ENCODE data around the gene ABCC2.
"Not testable (repeated sequence)": the region's sequence is repeated elsewhere in the genome, so short reads cannot be mapped to it uniquely, and the experiment has no call there.

The ABCC2 gene

DNA sequence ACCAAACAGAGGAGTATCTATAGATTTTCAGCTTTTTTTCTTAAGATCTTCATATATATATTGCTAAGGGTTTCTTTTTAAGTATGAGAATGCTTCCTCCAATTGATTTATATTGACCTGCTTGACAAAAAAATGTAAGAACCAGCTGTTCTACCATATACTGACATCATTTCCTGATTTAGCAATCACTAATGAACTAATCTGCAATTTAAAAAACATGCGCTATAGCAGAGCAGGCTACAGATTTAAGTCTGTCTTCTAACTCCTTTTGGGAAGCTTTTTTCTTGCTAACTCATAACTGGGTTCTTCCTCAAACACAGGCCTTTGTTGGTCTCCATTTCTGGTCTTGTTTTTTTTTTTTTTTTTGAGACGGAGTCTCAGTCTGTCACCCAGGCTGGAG is 33.2 kb downstream of the ABCC2 start:
- no peak for TF ChIP-seq CTCF (IDR thresholded peaks at IDR 0.05; ENCODE audit: borderline replicate concordance, insufficient read depth, low read depth, low read length)

GRCh38 chr10:99827936-99828335 is 45.5 kb downstream of the ABCC2 start:
- no peak for TF ChIP-seq CTCF (IDR thresholded peaks at IDR 0.05; ENCODE audit: borderline replicate concordance, insufficient read depth, low read depth, low read length)
- no peak overlapping the region for H3K4me3 ChIP-seq (ENCODE audit: low read depth, low read length)

More for the DNA sequence above, 33.2 kb downstream of the ABCC2 start:
- H3K4me3 ChIP-seq (ENCODE audit: low read depth, low read length), result no peak overlapping the region

DNA sequence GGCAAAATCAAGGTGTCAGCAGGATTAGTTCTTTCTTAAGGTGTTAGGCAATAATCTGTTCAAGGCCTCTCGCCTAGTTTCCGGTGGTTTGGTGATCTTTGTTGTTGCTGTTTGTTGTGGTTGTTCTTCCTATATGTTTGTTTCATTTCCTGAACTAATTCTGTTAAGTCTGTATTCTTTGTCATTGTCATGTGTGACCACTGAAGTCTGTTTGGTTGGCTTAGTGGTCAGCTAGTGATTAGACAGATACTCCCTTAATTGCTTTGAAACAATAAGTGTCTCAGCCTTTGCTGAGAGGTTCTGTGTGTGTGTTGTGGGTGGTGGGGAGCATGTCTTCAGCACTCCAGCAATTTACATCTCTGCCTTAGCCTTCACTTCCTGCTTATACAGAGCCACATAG is 46.0 kb downstream of the ABCC2 start:
- TF ChIP-seq CTCF (IDR thresholded peaks at IDR 0.05; ENCODE audit: borderline replicate concordance, insufficient read depth, low read depth, low read length), result no peak
- no peak overlapping the region for H3K4me3 ChIP-seq (ENCODE audit: low read depth, low read length)

DNA sequence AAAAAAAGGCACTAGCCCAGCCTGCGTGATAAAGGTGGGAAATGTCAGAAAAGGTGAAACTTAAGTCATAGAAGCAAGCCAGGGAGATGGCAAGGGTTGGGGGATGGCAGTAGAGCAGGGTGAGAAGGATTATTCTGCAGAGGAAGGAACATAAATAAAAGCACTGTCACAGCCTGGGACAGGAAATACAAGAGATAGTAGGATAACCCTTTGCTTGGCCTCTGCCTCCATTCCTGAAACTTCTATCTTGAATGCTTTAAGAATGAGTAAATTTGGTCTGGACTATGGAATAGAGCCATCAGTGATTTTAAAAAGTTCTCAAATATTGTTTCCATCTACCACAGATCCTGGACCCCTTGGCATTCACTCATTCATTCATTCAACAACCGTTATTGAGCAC is 50.0 kb downstream of the ABCC2 start:
- H3K4me3 ChIP-seq (ENCODE audit: low read depth, low read length), result no peak overlapping the region
- no peak for TF ChIP-seq CTCF (IDR thresholded peaks at IDR 0.05; ENCODE audit: borderline replicate concordance, insufficient read depth, low read depth, low read length)

GRCh38 chr10:99834410-99834809 is 52.0 kb downstream of the ABCC2 start:
- TF ChIP-seq CTCF (IDR thresholded peaks at IDR 0.05; ENCODE audit: borderline replicate concordance, insufficient read depth, low read depth, low read length), result no peak
- H3K4me3 ChIP-seq (ENCODE audit: low read depth, low read length), result no peak overlapping the region

DNA sequence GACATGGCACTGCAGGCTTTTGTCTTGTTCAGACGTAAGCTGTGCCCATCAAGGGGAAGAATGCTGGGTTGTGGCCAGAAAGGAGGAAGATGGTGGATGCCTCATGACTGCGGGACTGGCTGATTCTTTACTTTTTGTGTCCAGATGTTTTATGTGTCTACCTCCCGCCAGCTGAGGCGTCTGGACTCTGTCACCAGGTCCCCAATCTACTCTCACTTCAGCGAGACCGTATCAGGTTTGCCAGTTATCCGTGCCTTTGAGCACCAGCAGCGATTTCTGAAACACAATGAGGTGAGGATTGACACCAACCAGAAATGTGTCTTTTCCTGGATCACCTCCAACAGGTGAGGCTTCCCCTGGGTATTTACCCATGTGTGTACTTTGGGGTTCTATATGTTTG is 53.5 kb downstream of the ABCC2 start:
- H3K4me3 ChIP-seq (ENCODE audit: low read depth, low read length), result no peak overlapping the region
- no peak for TF ChIP-seq CTCF (IDR thresholded peaks at IDR 0.05; ENCODE audit: borderline replicate concordance, insufficient read depth, low read depth, low read length)

DNA sequence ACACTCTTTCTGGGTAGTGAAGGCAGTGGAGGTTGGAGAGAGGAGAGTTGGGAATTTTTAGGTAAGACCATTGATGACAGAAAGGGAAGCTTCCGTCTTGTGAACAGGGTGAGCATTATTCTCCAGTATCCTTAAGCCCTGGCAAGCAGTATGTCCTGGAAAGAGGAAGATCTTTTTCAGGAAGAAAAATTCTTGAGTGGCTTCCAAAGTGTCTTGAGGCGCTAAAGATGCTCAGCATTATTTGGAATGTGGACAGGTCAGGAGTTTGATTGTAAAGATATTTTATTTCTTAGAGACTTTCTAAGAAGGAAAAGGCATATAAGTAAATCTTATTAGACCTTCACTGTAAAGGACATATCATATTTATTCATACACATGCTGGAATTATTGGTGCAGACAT is 54.3 kb downstream of the ABCC2 start:
- no peak overlapping the region for H3K4me3 ChIP-seq (ENCODE audit: low read depth, low read length)
- no peak for TF ChIP-seq CTCF (IDR thresholded peaks at IDR 0.05; ENCODE audit: borderline replicate concordance, insufficient read depth, low read depth, low read length)

DNA sequence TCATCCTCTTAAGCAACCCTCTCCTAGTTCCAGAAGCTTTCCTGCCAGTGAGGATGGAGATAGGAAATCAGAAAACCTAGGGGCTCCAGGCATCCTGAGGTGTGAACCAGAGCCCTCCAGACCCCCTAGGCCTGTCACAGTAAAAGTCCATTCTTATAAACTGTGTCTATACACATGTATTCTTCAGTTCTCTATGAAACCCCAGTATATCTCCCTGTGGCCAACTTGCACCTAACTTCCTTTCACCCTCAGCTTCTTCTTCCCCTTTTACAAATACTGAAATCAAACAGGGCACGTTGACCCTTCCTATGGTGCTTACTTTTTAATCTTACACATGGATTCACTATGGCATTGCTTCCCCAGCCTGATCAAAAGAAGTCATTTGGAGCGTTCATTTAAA is 58.4 kb downstream of the ABCC2 start:
- H3K4me3 ChIP-seq (ENCODE audit: low read depth, low read length), result not testable (repeated sequence)

Data from GM12875 (cell line).